OCI-LY3 (cell line): ENCODE data around the gene SPATA17.

Experiments
- H2AFZ ChIP-seq: fragments of 200-600, 300-600 bp; shearing (Covaris generic); 2 replicates; pipeline ENCODE4 v1.6.0; 2014; ENCODE audit warnings: antibody characterized with exemption, low read depth, low read length
- H3K27ac ChIP-seq: fragments of 200-600, 300-600 bp; sonication (generic); 2 replicates; pipeline ENCODE4 v1.5.1; 2014; ENCODE audit warnings: mild to moderate bottlenecking, low read length, moderate library complexity, mixed read lengths
- H3K27me3 ChIP-seq: fragments of 200-600, 300-600 bp; sonication (generic); 2 replicates; pipeline ENCODE4 v1.6.1; 2014; ENCODE audit warnings: low read depth, low read length, mixed read lengths
- H3K36me3 ChIP-seq: fragments of 200-600, 300-600 bp; sonication (generic); replicated peaks from 2 replicates; pipeline ENCODE3; 2014; ENCODE audit warnings: low read depth, low read length, mixed read lengths
- H3K4me1 ChIP-seq: fragments of 300-600, 200-600 bp; sonication (generic); 2 replicates; pipeline ENCODE4 v1.6.1; 2014; ENCODE audit warnings: low read length, mixed read lengths
- H3K4me2 ChIP-seq: fragments of 200-600, 300-600 bp; sonication (generic); 2 replicates; pipeline ENCODE4 v1.6.1; 2014; ENCODE audit warnings: low read length, mixed read lengths
- H3K4me3 ChIP-seq: fragments of 300-600, 200-600 bp; sonication (generic); 2 replicates; pipeline ENCODE4 v1.5.1; 2014; ENCODE audit warnings: antibody characterized with exemption, mild to moderate bottlenecking, low read length, moderate library complexity
- H3K79me2 ChIP-seq: fragments of 300-600, 200-600 bp; shearing (Covaris generic); 2 replicates; pipeline ENCODE4 v1.6.1; 2014; ENCODE audit warnings: mild to moderate bottlenecking, low read length, mixed read lengths
- H3K9ac ChIP-seq: fragments of 300-600, 200-600 bp; shearing (Covaris generic); 2 replicates; pipeline ENCODE4 v1.6.0; 2014; ENCODE audit warnings: mild to moderate bottlenecking, low read length, moderate library complexity
- H3K9me3 ChIP-seq: fragments of 200-600, 300-600 bp; shearing (Covaris generic); 2 replicates; pipeline ENCODE4 v1.6.1; 2014; ENCODE audit warnings: low read length, mixed read lengths; ENCODE audit not compliant: insufficient read depth
- H4K20me1 ChIP-seq: fragments of 200-600, 300-600 bp; sonication (generic); 2 replicates; pipeline ENCODE4 v1.6.1; 2016; ENCODE audit warnings: low read length, mixed read lengths; ENCODE audit not compliant: insufficient read depth
- CTCF ChIP-seq: fragments of 200-600, 300-600 bp; sonication (generic); IDR thresholded peaks from 2 replicates; pipeline ENCODE4 v1.5.1; 2014; ENCODE audit warnings: antibody characterized with exemption, low read length, low read depth
- EZH2phosphoT487 ChIP-seq: fragments of 200-600 bp; shearing (Covaris generic); IDR thresholded peaks from 2 replicates; pipeline ENCODE4 v1.6.1; 2018; ENCODE audit warnings: antibody characterized with exemption, mixed run types, low read depth

SPATA17 gene

DNA sequence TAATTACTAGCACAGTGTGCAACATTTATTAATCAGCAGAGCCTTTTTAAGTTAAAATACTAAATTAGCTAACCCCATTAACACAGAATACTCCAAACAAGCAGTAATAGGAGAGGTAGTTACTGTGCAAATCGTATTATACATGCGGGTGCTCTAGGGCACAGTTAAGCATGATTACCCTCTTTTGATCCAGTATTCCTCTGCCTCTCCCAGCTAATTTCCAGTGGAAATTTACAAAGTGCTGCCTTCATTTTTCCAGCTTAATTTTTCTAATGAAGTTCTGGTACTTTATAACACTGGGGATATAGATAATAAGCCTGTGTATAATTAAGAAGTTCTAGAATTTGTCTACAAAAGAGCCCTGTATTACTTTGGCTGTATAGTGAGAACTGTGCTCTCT, 159.9 kb downstream of the SPATA17 start:
- Histone ChIP-seq H3K9ac (no peak overlapping the region), H2AFZ (no peak overlapping the region), H3K4me2 (no peak overlapping the region), H4K20me1 (no peaks in the 10 kb centered on the region), H3K27ac (no peak overlapping the region), H3K36me3 (no peaks in the 10 kb centered on the region), H3K79me2 (no peaks in the 10 kb centered on the region), H3K4me1 (no peaks in the 10 kb centered on the region), H3K9me3 (no peaks in the 10 kb centered on the region), H3K4me3 (no peak overlapping the region), H3K27me3 (no peaks in the 10 kb centered on the region)
- TF ChIP-seq EZH2phosphoT487: no peak
- TF ChIP-seq CTCF: no peak

- H4K20me1 ChIP-seq: no peaks in the 10 kb centered on the region
- H3K9ac ChIP-seq: no peak overlapping the region
- H3K9me3 ChIP-seq: no peaks in the 10 kb centered on the region
- H3K4me1 ChIP-seq: no peaks in the 10 kb centered on the region
- no peaks in the 10 kb centered on the region for H3K36me3 ChIP-seq
- H3K27ac ChIP-seq: no peak overlapping the region
- no peak overlapping the region for H3K4me2 ChIP-seq
- H3K79me2 ChIP-seq: no peaks in the 10 kb centered on the region
- no peak overlapping the region for H3K4me3 ChIP-seq
- TF ChIP-seq CTCF (no peak), EZH2phosphoT487 (no peak)
- no peaks in the 10 kb centered on the region for H3K27me3 ChIP-seq
- H2AFZ ChIP-seq: no peak overlapping the region
Observed at GRCh38 chr1:217805792-217806191, 174.6 kb downstream of the SPATA17 start.

DNA sequence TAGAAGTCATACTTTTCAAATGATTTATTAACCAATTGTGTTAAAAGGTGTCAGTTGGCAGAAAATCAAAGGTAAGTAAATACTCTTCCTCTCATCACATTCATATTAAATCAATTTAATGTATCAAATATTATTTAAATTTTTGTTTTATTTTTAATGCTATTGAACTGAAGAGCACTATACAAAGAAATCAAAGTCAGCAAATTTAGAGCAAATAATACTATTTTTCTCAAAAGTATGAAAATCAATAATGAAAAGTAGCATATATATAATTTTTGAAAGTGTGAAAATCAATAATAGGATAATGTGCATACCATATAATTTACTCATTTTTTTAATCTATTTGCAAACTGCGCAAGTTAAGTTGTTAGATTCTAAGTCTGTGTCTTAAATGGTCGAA, 181.0 kb downstream of the SPATA17 start:
- no peaks in the 10 kb centered on the region for H3K27me3 ChIP-seq
- H3K4me3 ChIP-seq: no peak overlapping the region
- H3K36me3 ChIP-seq: no peaks in the 10 kb centered on the region
- no peak overlapping the region for H3K4me2 ChIP-seq
- H3K27ac ChIP-seq: no peak overlapping the region
- H4K20me1 ChIP-seq: no peaks in the 10 kb centered on the region
- TF ChIP-seq EZH2phosphoT487: no peak
- TF ChIP-seq CTCF: no peak
- no peak overlapping the region for H2AFZ ChIP-seq
- no peaks in the 10 kb centered on the region for H3K4me1 ChIP-seq
- no peaks in the 10 kb centered on the region for H3K79me2 ChIP-seq
- no peaks in the 10 kb centered on the region for H3K9me3 ChIP-seq
- H3K9ac ChIP-seq: no peak overlapping the region

DNA sequence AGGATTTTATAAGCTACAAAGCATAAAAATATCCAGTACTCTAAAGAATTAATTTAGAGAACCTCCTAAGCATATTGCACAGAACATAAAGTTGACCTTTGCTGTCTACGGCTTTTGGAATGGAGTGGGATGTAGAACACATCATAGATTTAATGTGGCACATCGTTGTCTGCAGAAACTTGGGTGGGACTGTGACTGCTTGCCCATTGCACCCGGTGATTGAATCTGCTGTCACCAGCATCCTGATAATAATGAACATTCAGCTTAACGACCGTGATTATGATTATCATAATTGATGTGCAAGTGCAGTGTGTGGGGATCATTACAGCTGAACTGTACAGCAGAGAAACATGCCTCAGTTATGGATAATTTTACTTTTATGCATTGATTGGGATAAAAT, 181.9 kb downstream of the SPATA17 start:
- no peak overlapping the region for H3K9ac ChIP-seq
- H3K4me2 ChIP-seq: no peak overlapping the region
- H3K27me3 ChIP-seq: no peaks in the 10 kb centered on the region
- H3K79me2 ChIP-seq: no peaks in the 10 kb centered on the region
- H3K36me3 ChIP-seq: no peaks in the 10 kb centered on the region
- no peak overlapping the region for H2AFZ ChIP-seq
- H3K4me3 ChIP-seq: no peak overlapping the region
- H3K4me1 ChIP-seq: no peaks in the 10 kb centered on the region
- no peak for TF ChIP-seq CTCF
- no peak for TF ChIP-seq EZH2phosphoT487
- H4K20me1 ChIP-seq: no peaks in the 10 kb centered on the region
- no peak overlapping the region for H3K27ac ChIP-seq
- no peaks in the 10 kb centered on the region for H3K9me3 ChIP-seq
